Measurements from ENCODE around the gene ATF3.

Gene ATF3

GRCh38 chr1:212575333-212575732 lies 33.2 kb upstream of the ATF3 start:
- no peaks in the 10 kb centered on the region for H3K9me3 ChIP-seq (ENCODE audit: control insufficient read depth, low read length)
- H3K36me3 ChIP-seq (ENCODE audit: control insufficient read depth, insufficient read depth, low read length) = no peaks in the 10 kb centered on the region
- H3K27me3 ChIP-seq (ENCODE audit: control insufficient read depth, insufficient read depth, low read length) = no peaks in the 10 kb centered on the region
- no peak overlapping the region for H3K4me3 ChIP-seq (ENCODE audit: low read length)
- H3K4me1 ChIP-seq (ENCODE audit: control insufficient read depth, insufficient read depth, low read length) = no peaks in the 10 kb centered on the region
- no peak overlapping the region for H3K9ac ChIP-seq (ENCODE audit: low read length)

GRCh38 chr1:212578041-212578440 lies 30.5 kb upstream of the ATF3 start:
- H3K36me3 ChIP-seq (ENCODE audit: control insufficient read depth, insufficient read depth, low read length) = no peaks in the 10 kb centered on the region
- no peaks in the 10 kb centered on the region for H3K27me3 ChIP-seq (ENCODE audit: control insufficient read depth, insufficient read depth, low read length)
- no peak overlapping the region for H3K9ac ChIP-seq (ENCODE audit: low read length)
- no peak overlapping the region for H3K4me3 ChIP-seq (ENCODE audit: low read length)
- H3K4me1 ChIP-seq (ENCODE audit: control insufficient read depth, insufficient read depth, low read length) = no peaks in the 10 kb centered on the region
- no peaks in the 10 kb centered on the region for H3K9me3 ChIP-seq (ENCODE audit: control insufficient read depth, low read length)

GRCh38 chr1:212581034-212581433 lies 27.5 kb upstream of the ATF3 start:
- Histone ChIP-seq H3K9me3 (ENCODE audit: control insufficient read depth, low read length) (no peaks in the 10 kb centered on the region), H3K36me3 (ENCODE audit: control insufficient read depth, insufficient read depth, low read length) (no peaks in the 10 kb centered on the region), H3K27me3 (ENCODE audit: control insufficient read depth, insufficient read depth, low read length) (peaks cover 5% of the 10 kb centered on the region), H3K9ac (ENCODE audit: low read length) (no peak overlapping the region), H3K4me3 (ENCODE audit: low read length) (no peak overlapping the region), H3K4me1 (ENCODE audit: control insufficient read depth, insufficient read depth, low read length) (no peaks in the 10 kb centered on the region)

GRCh38 chr1:212582291-212582690 lies 26.3 kb upstream of the ATF3 start:
- Histone ChIP-seq H3K36me3 (ENCODE audit: control insufficient read depth, insufficient read depth, low read length) (no peaks in the 10 kb centered on the region), H3K27me3 (ENCODE audit: control insufficient read depth, insufficient read depth, low read length) (peaks cover 8% of the 10 kb centered on the region), H3K4me3 (ENCODE audit: low read length) (no peak overlapping the region), H3K9me3 (ENCODE audit: control insufficient read depth, low read length) (no peaks in the 10 kb centered on the region), H3K9ac (ENCODE audit: low read length) (no peak overlapping the region), H3K4me1 (ENCODE audit: control insufficient read depth, insufficient read depth, low read length) (no peaks in the 10 kb centered on the region)

- Histone ChIP-seq H3K9me3 (ENCODE audit: control insufficient read depth, low read length) (no peaks in the 10 kb centered on the region), H3K4me1 (ENCODE audit: control insufficient read depth, insufficient read depth, low read length) (no peaks in the 10 kb centered on the region), H3K27me3 (ENCODE audit: control insufficient read depth, insufficient read depth, low read length) (peaks cover 10% of the 10 kb centered on the region), H3K4me3 (ENCODE audit: low read length) (no peak overlapping the region), H3K9ac (ENCODE audit: low read length) (no peak overlapping the region), H3K36me3 (ENCODE audit: control insufficient read depth, insufficient read depth, low read length) (no peaks in the 10 kb centered on the region)
Observed at GRCh38 chr1:212582808-212583615, 25.5 kb upstream of the ATF3 start.

- Histone ChIP-seq H3K9ac (ENCODE audit: low read length) (no peak overlapping the region), H3K4me3 (ENCODE audit: low read length) (no peak overlapping the region), H3K4me1 (ENCODE audit: control insufficient read depth, insufficient read depth, low read length) (no peaks in the 10 kb centered on the region), H3K36me3 (ENCODE audit: control insufficient read depth, insufficient read depth, low read length) (no peaks in the 10 kb centered on the region), H3K27me3 (ENCODE audit: control insufficient read depth, insufficient read depth, low read length) (peaks cover 13% of the 10 kb centered on the region), H3K9me3 (ENCODE audit: control insufficient read depth, low read length) (no peaks in the 10 kb centered on the region)
Observed at GRCh38 chr1:212583643-212584042, 24.9 kb upstream of the ATF3 start.

- H3K36me3 ChIP-seq (ENCODE audit: control insufficient read depth, insufficient read depth, low read length) = no peaks in the 10 kb centered on the region
- H3K4me3 ChIP-seq (ENCODE audit: low read length) = no peak overlapping the region
- no peak overlapping the region for H3K9ac ChIP-seq (ENCODE audit: low read length)
- no peaks in the 10 kb centered on the region for H3K4me1 ChIP-seq (ENCODE audit: control insufficient read depth, insufficient read depth, low read length)
- peaks cover 13% of the 10 kb centered on the region for H3K27me3 ChIP-seq (ENCODE audit: control insufficient read depth, insufficient read depth, low read length)
- no peaks in the 10 kb centered on the region for H3K9me3 ChIP-seq (ENCODE audit: control insufficient read depth, low read length)
Observed at GRCh38 chr1:212584092-212584886, 24.3 kb upstream of the ATF3 start.

GRCh38 chr1:212585210-212585609 lies 23.4 kb upstream of the ATF3 start:
- Histone ChIP-seq H3K9me3 (ENCODE audit: control insufficient read depth, low read length) (no peaks in the 10 kb centered on the region), H3K27me3 (ENCODE audit: control insufficient read depth, insufficient read depth, low read length) (peaks cover 13% of the 10 kb centered on the region), H3K4me3 (ENCODE audit: low read length) (no peak overlapping the region), H3K36me3 (ENCODE audit: control insufficient read depth, insufficient read depth, low read length) (no peaks in the 10 kb centered on the region), H3K9ac (ENCODE audit: low read length) (no peak overlapping the region), H3K4me1 (ENCODE audit: control insufficient read depth, insufficient read depth, low read length) (no peaks in the 10 kb centered on the region)

GRCh38 chr1:212586206-212587015 lies 22.1 kb upstream of the ATF3 start:
- no peak overlapping the region for H3K4me3 ChIP-seq (ENCODE audit: low read length)
- peaks cover 19% of the 10 kb centered on the region for H3K27me3 ChIP-seq (ENCODE audit: control insufficient read depth, insufficient read depth, low read length)
- H3K4me1 ChIP-seq (ENCODE audit: control insufficient read depth, insufficient read depth, low read length) = no peaks in the 10 kb centered on the region
- no peak overlapping the region for H3K9ac ChIP-seq (ENCODE audit: low read length)
- no peaks in the 10 kb centered on the region for H3K9me3 ChIP-seq (ENCODE audit: control insufficient read depth, low read length)
- no peaks in the 10 kb centered on the region for H3K36me3 ChIP-seq (ENCODE audit: control insufficient read depth, insufficient read depth, low read length)

GRCh38 chr1:212587016-212587887 lies 21.3 kb upstream of the ATF3 start:
- Histone ChIP-seq H3K4me1 (ENCODE audit: control insufficient read depth, insufficient read depth, low read length) (no peaks in the 10 kb centered on the region), H3K9ac (ENCODE audit: low read length) (no peak overlapping the region), H3K9me3 (ENCODE audit: control insufficient read depth, low read length) (no peaks in the 10 kb centered on the region), H3K27me3 (ENCODE audit: control insufficient read depth, insufficient read depth, low read length) (peaks cover 19% of the 10 kb centered on the region), H3K4me3 (ENCODE audit: low read length) (no peak overlapping the region), H3K36me3 (ENCODE audit: control insufficient read depth, insufficient read depth, low read length) (no peaks in the 10 kb centered on the region)

GRCh38 chr1:212587888-212588510 lies 20.6 kb upstream of the ATF3 start:
- H3K4me3 ChIP-seq (ENCODE audit: low read length) = no peak overlapping the region
- H3K27me3 ChIP-seq (ENCODE audit: control insufficient read depth, insufficient read depth, low read length) = peaks cover 19% of the 10 kb centered on the region
- no peaks in the 10 kb centered on the region for H3K36me3 ChIP-seq (ENCODE audit: control insufficient read depth, insufficient read depth, low read length)
- H3K9ac ChIP-seq (ENCODE audit: low read length) = no peak overlapping the region
- no peaks in the 10 kb centered on the region for H3K4me1 ChIP-seq (ENCODE audit: control insufficient read depth, insufficient read depth, low read length)
- H3K9me3 ChIP-seq (ENCODE audit: control insufficient read depth, low read length) = no peaks in the 10 kb centered on the region

Measured in mucosa of stomach (tissue), 1 donor.